GM12878 (cell line): ENCODE data around the gene TCF12. TPM values are rescaled to one million over a fixed set of nuclear protein-coding genes. Genes with fewer than 3 reads are reported as not detected.

Source experiments
- ATAC-seq: fragments of 200-7000 bp; cut with Tn5 transposase; 3 replicates; pipeline ENCODE4 v1.9.1; 2020; ENCODE audit warnings: mild to moderate bottlenecking, moderate library complexity
- BruUV-seq: library from RNA; stranded (reverse); fragments of 400-500 nt; replicated peaks from 2 replicates; lab custom pipeline; 2021; lab: Mats Ljungman, UMichigan
- CTCF ChIA-PET: fragments of 300-600 bp; sonication (Branson Sonifier 250); formaldehyde crosslinking; extraction: SDS; loops from one replicate; lab custom pipeline; 2021; ENCODE audit warnings: inconsistent platforms; lab: Yijun Ruan, JAX
- POLR2A ChIA-PET: fragments of 350-600 bp; formaldehyde crosslinking; extraction: SDS; loops from one replicate; lab custom pipeline; 2021; ENCODE audit warnings: inconsistent platforms; lab: Charles Lee
- RAD21 ChIA-PET: fragments of 300-600 bp; sonication (Branson Sonifier 250); formaldehyde crosslinking; loops from one replicate; lab custom pipeline; 2023; ENCODE audit warnings: antibody characterized with exemption; ENCODE audit not compliant: unreplicated experiment; lab: Charles Lee
- SMC1A ChIA-PET: fragments of 300-600 bp; sonication (Branson Sonifier 250); formaldehyde crosslinking; loops from one replicate; lab custom pipeline; 2023; ENCODE audit not compliant: unreplicated experiment, uncharacterized antibody; lab: Charles Lee
- DNase-seq: peaks from one replicate; pipeline ENCODE4 v3.0.0-alpha.2; 2011; ENCODE audit warnings: low read depth, low spot score
- FAIRE-seq: peaks from 3 replicates; lab custom pipeline; 2011; peaks lifted over from hg19 to GRCh38; lab: Jason Lieb, UNC
- H2AFZ ChIP-seq: 2 replicates; pipeline ENCODE4 v1.6.0; 2011; ENCODE audit warnings: low read depth, low read length, control low read depth; ENCODE audit not compliant: control insufficient read depth
- H3K27ac ChIP-seq: 2 replicates; pipeline ENCODE4 v1.5.1; 2011; ENCODE audit warnings: control low read depth; ENCODE audit not compliant: control insufficient read depth, insufficient read depth
- H3K27me3 ChIP-seq, 2 experiments: replicated peaks in 1 of 2; 2 replicates each; pipeline versions ENCODE4 v1.6.0 to v1.6.1; 2011; ENCODE audit warnings: low read length in 1 of 2; ENCODE audit not compliant: control insufficient read depth in 2 of 2, insufficient read depth in 2 of 2
- H3K36me3 ChIP-seq, 2 experiments: 2 replicates each; pipeline ENCODE4 v1.5.1; 2011; ENCODE audit warnings: low read length in 1 of 2; ENCODE audit not compliant: control insufficient read depth in 2 of 2, insufficient read depth in 2 of 2
- H3K4me1 ChIP-seq: 2 replicates; pipeline ENCODE4 v1.6.1; 2011; ENCODE audit warnings: mild to moderate bottlenecking, low read length, moderate library complexity, mixed read lengths; ENCODE audit not compliant: control insufficient read depth, insufficient read depth
- H3K4me2 ChIP-seq: 2 replicates; pipeline ENCODE4 v1.6.0; 2011; ENCODE audit warnings: control low read depth; ENCODE audit not compliant: control insufficient read depth, insufficient read depth
- H3K4me3 ChIP-seq: fragments of 200-600 bp; sonication (generic); 2 replicates; pipeline ENCODE4 v1.5.1; 2016
- H3K79me2 ChIP-seq: 2 replicates; pipeline ENCODE4 v1.6.0; 2011; ENCODE audit warnings: low read length; ENCODE audit not compliant: control insufficient read depth, insufficient read depth
- H3K9ac ChIP-seq: 2 replicates; pipeline ENCODE4 v1.8.0; 2011; ENCODE audit warnings: low read length, control low read depth, mixed read lengths; ENCODE audit not compliant: control insufficient read depth, insufficient read depth
- H3K9me3 ChIP-seq: replicated peaks from 3 replicates; pipeline ENCODE4 v1.5.1; 2011; ENCODE audit warnings: mild to moderate bottlenecking, low read length; ENCODE audit not compliant: control insufficient read depth, insufficient read depth
- H4K20me1 ChIP-seq: 2 replicates; pipeline ENCODE4 v1.6.0; 2011; ENCODE audit not compliant: control insufficient read depth, insufficient read depth
- BCL11A ChIP-seq: IDR thresholded peaks from 2 replicates; pipeline ENCODE4 v1.6.1; 2011; ENCODE audit warnings: low read depth, low read length
- BMI1 ChIP-seq: fragments of 450-650 bp; IDR thresholded peaks from 2 replicates; pipeline ENCODE4 v1.6.1; 2016; ENCODE audit warnings: mild to moderate bottlenecking, moderate library complexity, borderline replicate concordance
- FOS ChIP-seq: IDR thresholded peaks from 3 replicates; pipeline ENCODE4 v1.6.1; 2011; ENCODE audit warnings: borderline replicate concordance; ENCODE audit not compliant: insufficient read length; ENCODE audit errors: extremely low read depth
- IKZF1 ChIP-seq: fragments of 450-650 bp; conservative IDR thresholded peaks from 2 replicates; pipeline ENCODE4 v1.6.1; 2017; ENCODE audit warnings: antibody characterized with exemption, mild to moderate bottlenecking
- RAD21 ChIP-seq: IDR thresholded peaks from 2 replicates; pipeline ENCODE4 v1.6.1; 2011; ENCODE audit warnings: mild to moderate bottlenecking, low read depth, low read length, moderate library complexity; ENCODE audit not compliant: insufficient read depth
- SP1 ChIP-seq: IDR thresholded peaks from one replicate; pipeline ENCODE4 v1.6.1; 2011; ENCODE audit warnings: low read depth, low read length
- STAT3 ChIP-seq: IDR thresholded peaks from 2 replicates; pipeline ENCODE4 v1.6.1; 2011; ENCODE audit warnings: low read depth, low read length, improper control_type of control experiment
- TAF1 ChIP-seq: IDR thresholded peaks from 2 replicates; pipeline ENCODE4 v1.6.1; 2011; ENCODE audit warnings: mild to moderate bottlenecking, low read depth, low read length, borderline replicate concordance
- WRNIP1 ChIP-seq: IDR thresholded peaks from 2 replicates; pipeline ENCODE4 v1.6.1; 2011; ENCODE audit warnings: low read depth, low read length, improper control_type of control experiment, borderline replicate concordance
- WGBS: methylation state at CpG from one replicate; pipeline ENCODE4 v1.1.6; 2016; ENCODE audit warnings: low lambda C conversion rate; ENCODE audit not compliant: insufficient replicate concordance, insufficient coverage; ENCODE audit errors: missing lambda C conversion rate; 5-methylcytosine and 5-hydroxymethylcytosine counted together
- in situ Hi-C: fragments of 300-500 bp; cut with MboI; formaldehyde crosslinking; loops from 9 replicates; pipeline ENCODE4 v1.14.3; 2018; ENCODE audit warnings: mixed read lengths
- intact Hi-C: fragments of 100-400 bp; cut with micrococcal nuclease; formaldehyde crosslinking; loops from one replicate; pipeline ENCODE4 v1.14.2; 2022; ENCODE audit not compliant: unreplicated experiment
- polyA plus RNA-seq, 11 experiments: library from polyadenylated mRNA; depleted of rRNA in 4 of 11; unstranded in 6 of 11; stranded (reverse) in 5 of 11; fragments of >200 nt; fragmentation: Nextera tagmentation in 4 of 11; fragmentation: Illumina TruSeq in 1 of 11; extraction: Ambion mirVana in 4 of 11; extraction: Trizol in 1 of 11; gene quantifications; 1 replicate in 1 of 11; 2 replicates in 10 of 11; pipeline versions ENCODE4 v1.2.1 to v1.2.3, GENCODE V29; 2011 to 2016; ENCODE audit warnings: inconsistent platforms in 2 of 11, missing spikeins in 2 of 11, low read depth in 1 of 11
- total RNA-seq, 4 experiments: library from RNA; depleted of rRNA in 3 of 4; stranded (reverse); fragments of >200 nt in 3 of 4; fragmentation: Illumina TruSeq in 1 of 4; extraction: Trizol in 1 of 4; gene quantifications; 2 replicates each; pipeline versions ENCODE4 v1.2.1 to v1.2.3, GENCODE V29; 2013 to 2021
- TF ChIP-seq, protein P1 (sequence below): fragments of 450-650 bp; formaldehyde crosslinking; IDR thresholded peaks from 2 replicates; pipeline ENCODE4 v1.4.0; 2020; ENCODE audit warnings: mild to moderate bottlenecking, moderate library complexity

TCF12 gene
- total and polyA plus RNA-seq, 10 of the 15 experiments (the other 5 are each of a cell fraction or from before 2014, with no cell fraction given) = 8.2 to 70.9 (median 49.5) TPM

DNA sequence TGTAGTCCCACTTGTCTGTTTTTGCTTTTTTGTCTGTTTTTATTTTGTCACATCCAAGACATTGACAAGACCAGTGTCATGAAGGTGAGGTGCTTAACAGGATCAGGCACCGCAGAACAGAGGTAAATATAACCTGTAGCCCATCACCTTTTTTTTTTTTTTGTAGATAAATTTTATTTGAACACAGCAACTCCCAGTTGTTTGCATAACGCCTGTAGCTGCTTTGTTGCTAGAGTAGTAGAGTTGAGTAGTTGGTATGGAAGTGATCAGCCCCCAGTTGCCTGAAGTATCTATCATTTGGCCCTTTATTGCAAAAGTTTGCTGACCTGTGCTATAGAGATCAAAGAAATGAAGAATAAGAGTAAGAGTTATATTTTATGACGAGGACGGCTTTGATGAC lies 135.0 kb downstream of the TCF12 start:
- RAD21 ChIA-PET = no interaction called here
- TF ChIP-seq SP1 = no peak
- TF ChIP-seq, all 136 proteins: peak for 0
- SMC1A ChIA-PET = interaction anchor here (1.0 to 1.7 kb wide), 2 partner anchors 15 to 20 kb away, joined by 3 to 4 read pairs; no protein-coding TSS in a partner anchor
- ATAC-seq (no peak), FAIRE-seq (no peak), DNase-seq (no peak)
- Histone ChIP-seq H3K9ac (no peak overlapping the region), H3K4me1 (peaks cover 17% of the 10 kb centered on the region), H3K4me3 (no peak overlapping the region), H3K9me3 (no peaks in the 10 kb centered on the region; the same call in 1 of the 3 replicates), H3K27me3 (no peaks in the 10 kb centered on the region), H3K36me3 (peaks cover 0 to 3% of the 10 kb centered on the region in 2 experiments; a peak in 1 of 4 replicates), H2AFZ (no peak overlapping the region), H4K20me1 (no peaks in the 10 kb centered on the region), H3K4me2 (no peak overlapping the region), H3K79me2 (peaks cover 26% of the 10 kb centered on the region), H3K27ac (no peak overlapping the region)
- CTCF ChIA-PET = no interaction called here
- intact Hi-C loops = no loop called here
- BruUV-seq = no TSS peak
- POLR2A ChIA-PET = interaction anchor here (0.6 kb wide), 1 partner anchor 120 kb away, joined by 3 read pairs; no protein-coding TSS in a partner anchor
- 94% methylated on average over 4 of the region's 4 CpGs for WGBS
- in situ Hi-C loops = no loop called here

DNA sequence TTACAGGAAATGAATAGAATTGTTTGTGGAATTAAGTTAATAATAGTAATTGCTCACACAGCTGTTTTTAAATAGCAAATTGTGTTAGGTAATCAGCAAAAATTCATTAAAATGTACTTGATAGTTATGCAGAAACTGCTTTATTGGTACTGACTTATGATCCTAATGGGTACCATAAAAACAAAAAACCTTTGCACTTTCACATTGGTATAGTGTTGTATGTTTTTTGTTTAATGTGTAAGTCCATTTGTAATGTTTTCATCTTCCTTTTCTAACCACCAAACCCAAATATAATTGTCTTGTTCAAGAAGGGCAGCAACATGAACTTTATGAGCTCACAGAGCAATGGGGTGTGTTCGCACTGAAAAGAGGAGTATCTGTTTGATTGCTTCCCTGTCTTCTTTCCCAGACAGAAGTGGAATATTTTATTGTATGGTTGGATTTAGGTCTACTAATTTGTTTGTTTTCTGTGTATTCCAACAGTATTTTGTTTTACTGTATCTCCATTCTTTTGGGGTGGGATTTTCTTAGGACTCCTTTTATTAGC lies 135.8 kb downstream of the TCF12 start:
- Histone ChIP-seq H3K4me3 (no peak overlapping the region), H3K27ac (no peak overlapping the region), H3K36me3 (0 out of 4 replicates have a peak, but pooled peaks cover 0 to under 1% of the 10 kb centered on the region in 2 experiments), H4K20me1 (no peaks in the 10 kb centered on the region), H3K79me2 (peaks cover 31% of the 10 kb centered on the region), H3K9me3 (no peaks in the 10 kb centered on the region; the same call in 2 of the 3 replicates), H3K27me3 (no peaks in the 10 kb centered on the region), H3K9ac (no peak overlapping the region), H3K4me1 (peaks cover 17% of the 10 kb centered on the region), H2AFZ (no peak overlapping the region), H3K4me2 (no peak overlapping the region)
- intact Hi-C loops = no loop called here
- no TSS peak for BruUV-seq
- in situ Hi-C loops = no loop called here
- ATAC-seq (no peak), DNase-seq (no peak), FAIRE-seq (no peak)
- TF ChIP-seq, protein P1, sequence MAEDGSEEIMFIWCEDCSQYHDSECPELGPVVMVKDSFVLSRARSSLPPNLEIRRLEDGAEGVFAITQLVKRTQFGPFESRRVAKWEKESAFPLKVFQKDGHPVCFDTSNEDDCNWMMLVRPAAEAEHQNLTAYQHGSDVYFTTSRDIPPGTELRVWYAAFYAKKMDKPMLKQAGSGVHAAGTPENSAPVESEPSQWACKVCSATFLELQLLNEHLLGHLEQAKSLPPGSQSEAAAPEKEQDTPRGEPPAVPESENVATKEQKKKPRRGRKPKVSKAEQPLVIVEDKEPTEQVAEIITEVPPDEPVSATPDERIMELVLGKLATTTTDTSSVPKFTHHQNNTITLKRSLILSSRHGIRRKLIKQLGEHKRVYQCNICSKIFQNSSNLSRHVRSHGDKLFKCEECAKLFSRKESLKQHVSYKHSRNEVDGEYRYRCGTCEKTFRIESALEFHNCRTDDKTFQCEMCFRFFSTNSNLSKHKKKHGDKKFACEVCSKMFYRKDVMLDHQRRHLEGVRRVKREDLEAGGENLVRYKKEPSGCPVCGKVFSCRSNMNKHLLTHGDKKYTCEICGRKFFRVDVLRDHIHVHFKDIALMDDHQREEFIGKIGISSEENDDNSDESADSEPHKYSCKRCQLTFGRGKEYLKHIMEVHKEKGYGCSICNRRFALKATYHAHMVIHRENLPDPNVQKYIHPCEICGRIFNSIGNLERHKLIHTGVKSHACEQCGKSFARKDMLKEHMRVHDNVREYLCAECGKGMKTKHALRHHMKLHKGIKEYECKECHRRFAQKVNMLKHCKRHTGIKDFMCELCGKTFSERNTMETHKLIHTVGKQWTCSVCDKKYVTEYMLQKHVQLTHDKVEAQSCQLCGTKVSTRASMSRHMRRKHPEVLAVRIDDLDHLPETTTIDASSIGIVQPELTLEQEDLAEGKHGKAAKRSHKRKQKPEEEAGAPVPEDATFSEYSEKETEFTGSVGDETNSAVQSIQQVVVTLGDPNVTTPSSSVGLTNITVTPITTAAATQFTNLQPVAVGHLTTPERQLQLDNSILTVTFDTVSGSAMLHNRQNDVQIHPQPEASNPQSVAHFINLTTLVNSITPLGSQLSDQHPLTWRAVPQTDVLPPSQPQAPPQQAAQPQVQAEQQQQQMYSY = no peak
- TF ChIP-seq FOS = no peak
- TF ChIP-seq STAT3 = no peak
- no peak for TF ChIP-seq BMI1
- no peak for TF ChIP-seq RAD21
- no peak for TF ChIP-seq IKZF1
- TF ChIP-seq BCL11A = no peak
- TF ChIP-seq TAF1 = no peak
- TF ChIP-seq WRNIP1 = no peak
- RAD21 ChIA-PET = interaction anchor here (0.6 kb wide), 1 partner anchor 131 kb away, joined by 4 read pairs; no protein-coding TSS in a partner anchor
- WGBS = 89% methylated on average over 1 of the region's 1 CpG
- SMC1A ChIA-PET = interaction anchor here (0.7 to 1.7 kb wide), 3 partner anchors 11 to 21 kb away, joined by 3 to 4 read pairs (median 4); no protein-coding TSS in a partner anchor
- CTCF ChIA-PET = no interaction called here
- POLR2A ChIA-PET = no interaction called here
